B cell (primary cell): ENCODE measurements around the gene DYRK1A.

ENCODE experiments used
- EZH2 ChIP-seq: IDR thresholded peaks from 2 replicates; pipeline ENCODE4 v1.6.1; 2012; ENCODE audit warnings: borderline replicate concordance, low read depth, mild to moderate bottlenecking, moderate library complexity, low read length; ENCODE audit not compliant: insufficient read depth, poor library complexity, severe bottlenecking
- TF ChIP-seq, protein P1 (sequence below): fragments of 200-600 bp; IDR thresholded peaks from one replicate; pipeline ENCODE4 v1.8.0; 2022; ENCODE audit warnings: antibody characterized with exemption, mild to moderate bottlenecking

- TF ChIP-seq EZH2, result no peak
- TF ChIP-seq, protein P1, sequence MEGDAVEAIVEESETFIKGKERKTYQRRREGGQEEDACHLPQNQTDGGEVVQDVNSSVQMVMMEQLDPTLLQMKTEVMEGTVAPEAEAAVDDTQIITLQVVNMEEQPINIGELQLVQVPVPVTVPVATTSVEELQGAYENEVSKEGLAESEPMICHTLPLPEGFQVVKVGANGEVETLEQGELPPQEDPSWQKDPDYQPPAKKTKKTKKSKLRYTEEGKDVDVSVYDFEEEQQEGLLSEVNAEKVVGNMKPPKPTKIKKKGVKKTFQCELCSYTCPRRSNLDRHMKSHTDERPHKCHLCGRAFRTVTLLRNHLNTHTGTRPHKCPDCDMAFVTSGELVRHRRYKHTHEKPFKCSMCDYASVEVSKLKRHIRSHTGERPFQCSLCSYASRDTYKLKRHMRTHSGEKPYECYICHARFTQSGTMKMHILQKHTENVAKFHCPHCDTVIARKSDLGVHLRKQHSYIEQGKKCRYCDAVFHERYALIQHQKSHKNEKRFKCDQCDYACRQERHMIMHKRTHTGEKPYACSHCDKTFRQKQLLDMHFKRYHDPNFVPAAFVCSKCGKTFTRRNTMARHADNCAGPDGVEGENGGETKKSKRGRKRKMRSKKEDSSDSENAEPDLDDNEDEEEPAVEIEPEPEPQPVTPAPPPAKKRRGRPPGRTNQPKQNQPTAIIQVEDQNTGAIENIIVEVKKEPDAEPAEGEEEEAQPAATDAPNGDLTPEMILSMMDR, result no peak
Measured at GRCh38 chr21:37575580-37575979, 209.0 kb downstream of the DYRK1A start.
